H9 (cell line): ENCODE results near the gene LRP3. TPM values are rescaled to one million over a fixed set of nuclear protein-coding genes. Genes with fewer than 3 reads are reported as not detected.

Source experiments
- DNase-seq: peaks from one replicate; pipeline ENCODE4 v3.0.0-alpha.2; 2017
- H2AFZ ChIP-seq: one replicate; pipeline ENCODE4 v1.6.1; 2013; ENCODE audit warnings: mild to moderate bottlenecking, low read length, control low read depth, moderate library complexity
- H2AK5ac ChIP-seq: 2 replicates; pipeline ENCODE4 v1.6.1; 2013; ENCODE audit warnings: low read length, control low read depth, mixed read lengths; ENCODE audit not compliant: insufficient read length
- H2BK120ac ChIP-seq: one replicate; pipeline ENCODE4 v1.6.1; 2013; ENCODE audit warnings: low read depth, mild to moderate bottlenecking, low read length, control low read depth, inconsistent platforms; ENCODE audit not compliant: poor library complexity, severe bottlenecking
- H2BK12ac ChIP-seq: 2 replicates; pipeline ENCODE4 v1.6.1; 2013; ENCODE audit warnings: low read length, control low read depth, mixed read lengths, low read depth; ENCODE audit not compliant: insufficient read length
- H2BK15ac ChIP-seq: 2 replicates; pipeline ENCODE4 v1.6.1; 2013; ENCODE audit warnings: low read depth, low read length, control low read depth
- H2BK20ac ChIP-seq: one replicate; pipeline ENCODE4 v1.6.1; 2013; ENCODE audit warnings: low read depth, mild to moderate bottlenecking, low read length, control low read depth, inconsistent platforms; ENCODE audit not compliant: poor library complexity, severe bottlenecking
- H2BK5ac ChIP-seq: 2 replicates; pipeline ENCODE4 v1.6.1; 2013; ENCODE audit warnings: low read length, control low read depth, mixed read lengths; ENCODE audit not compliant: insufficient read length
- H3K14ac ChIP-seq: 2 replicates; pipeline ENCODE4 v1.6.1; 2013; ENCODE audit warnings: low read length, control low read depth; ENCODE audit not compliant: insufficient read depth
- H3K18ac ChIP-seq: 2 replicates; pipeline ENCODE4 v1.6.1; 2013; ENCODE audit warnings: low read depth, mild to moderate bottlenecking, mixed read lengths, low read length, control low read depth; ENCODE audit not compliant: insufficient read length
- H3K23ac ChIP-seq: 2 replicates; pipeline ENCODE4 v1.6.1; 2013; ENCODE audit warnings: low read length, control low read depth, mixed read lengths, low read depth; ENCODE audit not compliant: insufficient read length
- H3K23me2 ChIP-seq: 2 replicates; pipeline ENCODE4 v1.6.1; 2013; ENCODE audit warnings: low read depth, mild to moderate bottlenecking, mixed read lengths, low read length, control low read depth; ENCODE audit not compliant: insufficient read length, poor library complexity, severe bottlenecking
- H3K27ac ChIP-seq: 2 replicates; pipeline ENCODE4 v1.5.1; 2013; ENCODE audit warnings: low read length, control low read depth, mixed read lengths, low read depth; ENCODE audit not compliant: insufficient read length
- H3K27me3 ChIP-seq: 2 replicates; pipeline ENCODE4 v1.6.1; 2013; ENCODE audit warnings: low read length, control low read depth, inconsistent platforms; ENCODE audit not compliant: insufficient read depth
- H3K4ac ChIP-seq: 2 replicates; pipeline ENCODE4 v1.6.1; 2013; ENCODE audit warnings: low read depth, mild to moderate bottlenecking, control low read depth, inconsistent platforms, low read length, moderate library complexity
- H3K4me1 ChIP-seq: 2 replicates; pipeline ENCODE4 v1.6.1; 2013; ENCODE audit warnings: low read length, control low read depth, inconsistent platforms; ENCODE audit not compliant: insufficient read depth
- H3K4me2 ChIP-seq: 2 replicates; pipeline ENCODE4 v1.6.1; 2013; ENCODE audit warnings: low read length, control low read depth, mixed read lengths; ENCODE audit not compliant: insufficient read length, insufficient read depth
- H3K56ac ChIP-seq: 2 replicates; pipeline ENCODE4 v1.6.1; 2013; ENCODE audit warnings: low read depth, mild to moderate bottlenecking, mixed read lengths, low read length, control low read depth; ENCODE audit not compliant: insufficient read length
- H3K79me1 ChIP-seq: 2 replicates; pipeline ENCODE4 v1.6.1; 2013; ENCODE audit warnings: low read depth, mild to moderate bottlenecking, moderate library complexity, low read length, control low read depth, inconsistent platforms; ENCODE audit not compliant: insufficient read depth, poor library complexity, severe bottlenecking
- H3K79me2 ChIP-seq: 2 replicates; pipeline ENCODE4 v1.6.1; 2013; ENCODE audit warnings: low read length, control low read depth, inconsistent platforms; ENCODE audit not compliant: insufficient read depth
- H3K9ac ChIP-seq: 2 replicates; pipeline ENCODE4 v1.6.1; 2013; ENCODE audit warnings: low read length, control low read depth, mixed read lengths; ENCODE audit not compliant: insufficient read length; ENCODE audit errors: extremely low read depth
- H3K9me3 ChIP-seq: one replicate; pipeline ENCODE4 v1.6.1; 2013; ENCODE audit warnings: low read depth, low read length, inconsistent platforms; ENCODE audit not compliant: control insufficient read depth
- H3T11ph ChIP-seq: one replicate; pipeline ENCODE4 v1.6.1; 2013; ENCODE audit warnings: mild to moderate bottlenecking, low read length, control low read depth, inconsistent platforms
- H4K20me1 ChIP-seq: one replicate; pipeline ENCODE4 v1.6.1; 2013; ENCODE audit not compliant: control insufficient read depth, insufficient read length, insufficient read depth
- H4K5ac ChIP-seq: 2 replicates; pipeline ENCODE4 v1.6.1; 2013; ENCODE audit warnings: low read depth, mild to moderate bottlenecking, mixed read lengths, low read length, control low read depth; ENCODE audit not compliant: insufficient read length
- H4K8ac ChIP-seq: replicated peaks from 2 replicates; pipeline ENCODE4 v1.6.1; 2013; ENCODE audit warnings: low read length, control low read depth, mixed read lengths, low read depth; ENCODE audit not compliant: insufficient read length
- H4K91ac ChIP-seq: 2 replicates; pipeline ENCODE4 v1.6.1; 2013; ENCODE audit warnings: low read depth, mild to moderate bottlenecking, moderate library complexity, mixed read lengths, low read length, control low read depth; ENCODE audit not compliant: insufficient read length
- H3K27ac Mint-ChIP-seq, 3 experiments: 2 replicates in 2 of 3; 3 replicates in 1 of 3; pipeline ENCODE4 v1.8.0; 2020 to 2021; ENCODE audit warnings: mixed read lengths in 3 of 3, mild to moderate bottlenecking in 1 of 3, moderate library complexity in 1 of 3
- H3K27me3 Mint-ChIP-seq: 2 replicates; pipeline ENCODE4 v1.8.0; 2021; ENCODE audit warnings: low read depth, mild to moderate bottlenecking, moderate library complexity, mixed read lengths
- H3K36me3 Mint-ChIP-seq, 3 experiments: 2 replicates in 2 of 3; 3 replicates in 1 of 3; pipeline ENCODE4 v1.8.0; 2020 to 2021; ENCODE audit warnings: low read depth in 3 of 3, mixed read lengths in 3 of 3; ENCODE audit not compliant: insufficient read depth in 1 of 3
- H3K4me1 Mint-ChIP-seq, 2 experiments: 2 replicates each; pipeline ENCODE4 v1.8.0; 2020; ENCODE audit warnings: mixed read lengths in 2 of 2
- H3K4me3 Mint-ChIP-seq, 2 experiments: 2 replicates in 1 of 2; 3 replicates in 1 of 2; pipeline ENCODE4 v1.8.0; 2020 to 2021; ENCODE audit warnings: mild to moderate bottlenecking in 2 of 2, mixed read lengths in 2 of 2, moderate library complexity in 1 of 2
- H3K9me3 Mint-ChIP-seq, 2 experiments: 2 replicates in 1 of 2; 3 replicates in 1 of 2; pipeline ENCODE4 v1.8.0; 2020; ENCODE audit warnings: mild to moderate bottlenecking in 2 of 2, mixed read lengths in 2 of 2, moderate library complexity in 1 of 2
- CTCF ChIP-seq: fragments of 200-600 bp; sonication (generic); conservative IDR thresholded peaks from 3 replicates; pipeline ENCODE4 v1.8.0; 2021; ENCODE audit warnings: antibody characterized with exemption, mild to moderate bottlenecking
- WGBS: extraction: QIAGEN DNeasy Blood & Tissue Kit; methylation state at CpG from one replicate; pipeline ENCODE4 v1.1.7; 2013; ENCODE audit warnings: missing lambda C conversion rate, low lambda C conversion rate, mixed read lengths; ENCODE audit not compliant: insufficient read length; ENCODE audit errors: extremely low coverage; 5-methylcytosine and 5-hydroxymethylcytosine counted together
- total RNA-seq: library from RNA; stranded (reverse); gene quantifications from 2 replicates; pipeline ENCODE4 v1.2.1, GENCODE V29; 2021

The LRP3 gene
- total RNA-seq, 1 experiment from 2014 or later = 29.2 TPM

GRCh38 chr19:33207903-33208302 lies 13.8 kb downstream of the LRP3 start:
- no peak for DNase-seq
- Histone ChIP-seq H2BK120ac (no peak overlapping the region), H2AK5ac (no peak overlapping the region), H3K4me1 (no peaks in the 10 kb centered on the region), H3K14ac (no peak overlapping the region; the same call in 1 of the 2 replicates), H3K79me2 (no peaks in the 10 kb centered on the region), H3T11ph (no peak overlapping the region), H3K9ac (no peak overlapping the region), H2BK5ac (no peak overlapping the region), H3K27ac (no peak overlapping the region), H4K8ac (no peak overlapping the region), H2BK20ac (no peak overlapping the region), H4K20me1 (no peaks in the 10 kb centered on the region), H3K23ac (no peak overlapping the region), H4K91ac (no peak overlapping the region), H3K4me2 (no peak overlapping the region), H3K23me2 (no peaks in the 10 kb centered on the region), H3K56ac (no peak overlapping the region), H3K18ac (no peak overlapping the region), H2BK12ac (no peak overlapping the region), H3K27me3 (no peaks in the 10 kb centered on the region), H2BK15ac (no peak overlapping the region), H4K5ac (no peak overlapping the region), H3K79me1 (no peaks in the 10 kb centered on the region), H3K4ac (no peak overlapping the region), H2AFZ (no peak overlapping the region), H3K9me3 (no peaks in the 10 kb centered on the region)
- no CpG with 5 or more reads among the region's 9 CpGs for WGBS
- Mint-ChIP-seq H3K27me3 (peaks cover 2% of the 10 kb centered on the region; the same call in 1 of the 2 replicates), H3K4me1 (no peaks in the 10 kb centered on the region), H3K36me3 (peaks cover 0 to 8% (median 6%) of the 10 kb centered on the region in 3 experiments; a peak in 6 of 7 replicates), H3K9me3 (no peaks in the 10 kb centered on the region), H3K4me3 (no peak overlapping the region), H3K27ac (no peak overlapping the region)
- TF ChIP-seq CTCF = no peak
